ENCODE measurements around the gene MYO1E. TPM values are rescaled to one million over a fixed set of nuclear protein-coding genes. Genes with fewer than 3 reads are reported as not detected.

Gene MYO1E
- total and polyA plus RNA-seq, 10 donors, result 21.3 to 115 (median 65.6) TPM

DNA sequence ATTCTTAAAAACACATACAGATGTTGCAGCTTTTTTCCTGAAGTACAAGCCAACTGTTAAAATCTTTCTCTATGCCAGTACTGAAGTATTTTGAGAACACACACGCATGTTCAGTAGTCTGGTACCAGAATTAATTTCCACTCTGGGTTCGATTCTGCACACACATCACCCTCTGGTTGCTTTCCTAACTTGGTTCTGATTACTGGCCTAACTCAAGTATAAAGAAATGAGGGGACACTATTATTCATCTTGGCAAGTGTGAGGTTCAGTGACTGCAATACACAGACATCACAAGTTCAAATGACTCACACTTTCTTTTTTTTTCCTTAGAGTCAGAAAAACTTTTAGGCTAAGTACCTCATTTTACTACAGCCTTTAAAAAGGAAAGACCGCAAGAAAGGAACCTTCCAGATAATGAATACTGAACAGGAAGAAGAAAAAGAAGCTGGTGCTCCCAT, 203.4 kb downstream of the MYO1E start:
- Histone ChIP-seq H3K27ac (peak overlapping the region in 5 of 8 donors; percentile 41 to 74 (median 61)), H3K36me3 (peaks cover 0 to 59% (median 10%) of the 10 kb centered on the region in 6 donors)
- intact Hi-C loops (cut with DNase I; ENCODE audit: low total_unique reads), result no loop called here

DNA sequence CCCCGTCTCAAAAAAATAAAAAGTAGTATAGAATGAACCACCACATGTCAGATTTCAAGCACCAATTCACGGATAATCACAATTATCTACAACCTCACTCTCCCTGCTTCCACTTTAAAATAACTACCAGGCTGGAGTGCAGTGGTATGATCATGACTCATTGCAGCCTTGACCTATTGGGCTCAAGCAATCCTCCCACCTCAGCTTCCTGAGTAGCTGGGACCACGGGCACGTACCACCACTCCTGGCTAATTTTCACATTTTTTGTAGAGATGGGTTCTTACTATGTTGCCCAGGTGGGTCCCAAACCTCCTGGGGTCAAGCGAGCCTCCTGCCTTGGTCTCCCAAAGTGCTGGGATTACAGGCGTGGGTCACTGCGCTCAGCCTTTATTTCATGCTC, 204.1 kb downstream of the MYO1E start:
- 70 to 78% (median 72%) methylated on average over 7 of the region's 7 CpGs for WGBS, 5 donors
- TF ChIP-seq CTCF (IDR thresholded peaks at IDR 0.05 in 8 of 11, conservative IDR thresholded peaks at IDR 0.05 in 3 of 11) (no peak), POLR2AphosphoS5 (IDR thresholded peaks at IDR 0.05) (no peak), POLR2A (IDR thresholded peaks at IDR 0.05) (no peak)

More for the DNA sequence above, 203.4 kb downstream of the MYO1E start:
- 67 to 86% (median 86%) methylated on average over 3 of the region's 3 CpGs for WGBS, 5 donors
- no peak for TF ChIP-seq CTCF (IDR thresholded peaks at IDR 0.05 in 8 of 11, conservative IDR thresholded peaks at IDR 0.05 in 3 of 11)
- TF ChIP-seq POLR2AphosphoS5 (IDR thresholded peaks at IDR 0.05), result no peak
- TF ChIP-seq POLR2A (IDR thresholded peaks at IDR 0.05), result no peak
- Histone ChIP-seq H3K27me3 (replicated peaks in 1 of 7) (no peaks in the 10 kb centered on the region), H3K4me3 (no peak overlapping the region), H3K9me3 (peaks cover 0 to 6% (median 0%) of the 10 kb centered on the region in 8 donors), H3K4me1 (peaks cover 0 to 30% (median 6%) of the 10 kb centered on the region in 6 donors)
- no peak for DNase-seq

GRCh38 chr15:59166601-59167265, 205.9 kb downstream of the MYO1E start:
- WGBS, 5 donors, result 83 to 88% (median 84%) methylated on average over 11 of the region's 11 CpGs
- intact Hi-C loops (cut with DNase I; ENCODE audit: low total_unique reads), result no loop called here
- H3K27ac ChIP-seq, result no peak overlapping the region

More for the DNA sequence above, 204.1 kb downstream of the MYO1E start:
- H3K27me3 ChIP-seq (replicated peaks in 1 of 7), result no peaks in the 10 kb centered on the region
- DNase-seq, result no peak
- peaks cover 0 to 27% (median 6%) of the 10 kb centered on the region in 6 donors for H3K4me1 ChIP-seq
- intact Hi-C loops (cut with DNase I; ENCODE audit: low total_unique reads), result no loop called here
- H3K9me3 ChIP-seq, result peaks cover 0 to 6% (median 0%) of the 10 kb centered on the region in 8 donors
- peak overlapping the region in 2 of 8 donors; percentile 16 to 61 for H3K27ac ChIP-seq
- H3K4me3 ChIP-seq, result no peak overlapping the region
- H3K36me3 ChIP-seq, result peaks cover 0 to 54% (median 9%) of the 10 kb centered on the region in 6 donors

More at GRCh38 chr15:59166601-59167265, 205.9 kb downstream of the MYO1E start:
- TF ChIP-seq CTCF (IDR thresholded peaks at IDR 0.05 in 8 of 11, conservative IDR thresholded peaks at IDR 0.05 in 3 of 11) (no peak), POLR2A (IDR thresholded peaks at IDR 0.05) (no peak), POLR2AphosphoS5 (IDR thresholded peaks at IDR 0.05) (no peak)
- H3K27me3 ChIP-seq (replicated peaks in 1 of 7), result no peaks in the 10 kb centered on the region
- H3K36me3 ChIP-seq, result peaks cover 0 to 52% (median 13%) of the 10 kb centered on the region in 6 donors
- no peak overlapping the region for H3K4me3 ChIP-seq
- H3K4me1 ChIP-seq, result peaks cover 0 to 27% (median 6%) of the 10 kb centered on the region in 6 donors
- H3K9me3 ChIP-seq, result no peaks in the 10 kb centered on the region
- DNase-seq, result no peak

All from spleen (tissue), 11 donors.